Measurements from ENCODE around the gene PTAFR.

PTAFR gene

GRCh38 chr1:28194326-28195035, 18.0 kb upstream of the PTAFR start:
- no peaks in the 10 kb centered on the region for H3K9me3 ChIP-seq (ENCODE audit: control insufficient read depth, insufficient read depth, low read depth, low read length)
- no peak overlapping the region for H3K9ac ChIP-seq (ENCODE audit: low read length)
- H3K36me3 ChIP-seq (ENCODE audit: control insufficient read depth, insufficient read depth, low read length): peaks cover 16% of the 10 kb centered on the region
- H3K4me3 ChIP-seq (ENCODE audit: low read depth, low read length): no peak overlapping the region
- no peak overlapping the region for H3K27ac ChIP-seq (ENCODE audit: low read depth, low read length)
- H3K4me1 ChIP-seq (ENCODE audit: control insufficient read depth, insufficient read depth, low read length): peaks cover 46% of the 10 kb centered on the region
- H3K27me3 ChIP-seq (ENCODE audit: control insufficient read depth, insufficient read depth, low read length): no peaks in the 10 kb centered on the region

DNA sequence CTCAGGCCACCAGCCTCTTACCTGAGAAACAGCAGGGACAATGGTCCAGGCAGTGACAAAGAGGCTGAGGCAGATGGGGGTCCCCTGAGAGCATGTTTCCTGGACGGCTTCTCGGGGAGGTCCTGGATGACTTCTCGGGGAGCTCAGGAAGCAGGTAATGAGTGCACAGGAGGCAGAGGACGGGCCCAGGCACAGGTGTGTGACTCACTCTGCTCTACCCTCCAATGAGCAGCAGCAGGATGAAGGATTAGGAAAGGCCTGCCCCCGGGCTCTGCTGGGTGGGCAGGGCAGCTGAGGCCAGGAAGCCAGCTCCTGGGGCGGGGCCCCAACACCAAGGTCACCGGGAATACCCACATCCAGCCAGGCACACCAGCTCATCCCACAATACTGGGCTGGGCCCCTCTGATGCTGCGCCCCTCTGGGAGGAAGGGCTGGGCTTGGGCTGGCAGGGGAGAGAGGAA, 17.2 kb upstream of the PTAFR start:
- H3K4me1 ChIP-seq (ENCODE audit: control insufficient read depth, insufficient read depth, low read length): peaks cover 46% of the 10 kb centered on the region
- no peaks in the 10 kb centered on the region for H3K9me3 ChIP-seq (ENCODE audit: control insufficient read depth, insufficient read depth, low read depth, low read length)
- H3K4me3 ChIP-seq (ENCODE audit: low read depth, low read length): peak overlapping the region; percentile 22; the same call in 1 of the 2 replicates
- no peak overlapping the region for H3K27ac ChIP-seq (ENCODE audit: low read depth, low read length)
- H3K27me3 ChIP-seq (ENCODE audit: control insufficient read depth, insufficient read depth, low read length): no peaks in the 10 kb centered on the region
- H3K36me3 ChIP-seq (ENCODE audit: control insufficient read depth, insufficient read depth, low read length): peaks cover 8% of the 10 kb centered on the region
- no peak overlapping the region for H3K9ac ChIP-seq (ENCODE audit: low read length)

DNA sequence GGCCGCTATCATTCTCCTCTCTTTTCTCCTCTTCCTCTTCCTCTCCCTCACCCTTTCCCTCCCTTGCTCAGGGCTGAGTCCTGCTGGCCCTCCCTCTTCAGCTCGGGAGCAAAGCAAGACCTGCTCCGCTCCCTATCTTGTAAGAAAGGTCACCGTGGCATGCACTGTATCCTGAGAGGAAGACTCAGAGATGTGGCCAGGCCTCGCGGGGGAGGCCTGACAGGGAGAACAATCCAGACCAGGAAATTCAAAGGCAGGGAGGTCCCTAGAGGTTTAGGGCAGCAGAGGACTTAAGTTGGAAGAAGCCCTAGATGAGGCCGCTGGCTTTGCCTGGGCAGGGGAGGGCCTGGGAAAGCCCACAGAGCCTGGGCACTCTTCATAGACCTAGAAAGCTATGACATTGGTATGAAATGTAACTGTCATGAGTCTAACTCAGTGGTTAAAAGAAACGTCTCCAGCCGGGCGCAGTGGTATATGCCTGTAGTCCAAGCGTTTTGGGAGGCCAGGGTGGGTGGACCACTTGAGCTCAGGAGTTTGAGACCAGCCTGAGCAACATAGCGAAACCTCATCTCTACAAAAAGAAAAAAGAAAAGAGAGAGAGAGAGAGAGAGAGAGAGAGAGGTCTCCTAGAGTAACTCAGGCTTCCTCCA, 14.6 kb upstream of the PTAFR start:
- Histone ChIP-seq H3K36me3 (ENCODE audit: control insufficient read depth, insufficient read depth, low read length) (no peaks in the 10 kb centered on the region), H3K4me1 (ENCODE audit: control insufficient read depth, insufficient read depth, low read length) (peaks cover 27% of the 10 kb centered on the region), H3K27ac (ENCODE audit: low read depth, low read length) (no peak overlapping the region), H3K27me3 (ENCODE audit: control insufficient read depth, insufficient read depth, low read length) (no peaks in the 10 kb centered on the region), H3K4me3 (ENCODE audit: low read depth, low read length) (no peak overlapping the region), H3K9me3 (ENCODE audit: control insufficient read depth, insufficient read depth, low read depth, low read length) (no peaks in the 10 kb centered on the region), H3K9ac (ENCODE audit: low read length) (no peak overlapping the region)

DNA sequence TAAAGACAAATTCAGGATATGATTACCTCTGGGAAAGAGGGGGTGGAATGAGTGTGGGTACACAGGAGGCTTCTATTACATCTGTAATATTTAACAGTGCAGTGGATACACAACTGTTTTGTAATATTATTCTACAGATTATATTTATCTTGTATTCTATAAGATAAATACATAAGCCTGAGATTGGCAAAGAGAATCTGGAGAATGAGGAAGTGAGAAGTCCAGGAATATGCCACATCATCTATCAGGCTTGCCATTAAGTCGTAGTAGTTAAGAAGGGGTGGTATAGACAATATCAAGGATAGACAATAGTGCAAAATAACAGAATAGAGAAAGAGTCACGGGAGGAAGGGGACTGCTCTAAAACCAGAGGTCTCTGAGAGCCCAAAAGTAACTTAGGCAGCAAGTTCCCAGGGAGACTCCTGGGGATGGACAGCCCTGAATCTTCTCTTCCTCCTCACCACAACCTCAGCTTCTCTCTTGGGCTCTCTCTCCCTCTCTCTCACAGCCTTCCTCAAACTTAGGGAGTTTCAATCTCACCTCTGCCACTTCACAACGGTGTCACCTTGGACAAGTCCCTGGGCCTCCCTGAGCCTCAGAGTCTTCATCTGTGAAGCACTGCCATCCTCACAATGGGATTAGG, 14.0 kb upstream of the PTAFR start:
- H3K9me3 ChIP-seq (ENCODE audit: control insufficient read depth, insufficient read depth, low read depth, low read length): no peaks in the 10 kb centered on the region
- peaks cover 21% of the 10 kb centered on the region for H3K4me1 ChIP-seq (ENCODE audit: control insufficient read depth, insufficient read depth, low read length)
- no peaks in the 10 kb centered on the region for H3K27me3 ChIP-seq (ENCODE audit: control insufficient read depth, insufficient read depth, low read length)
- no peaks in the 10 kb centered on the region for H3K36me3 ChIP-seq (ENCODE audit: control insufficient read depth, insufficient read depth, low read length)
- no peak overlapping the region for H3K27ac ChIP-seq (ENCODE audit: low read depth, low read length)
- no peak overlapping the region for H3K4me3 ChIP-seq (ENCODE audit: low read depth, low read length)
- H3K9ac ChIP-seq (ENCODE audit: low read length): no peak overlapping the region

GRCh38 chr1:28185071-28185470, 8.6 kb upstream of the PTAFR start:
- Histone ChIP-seq H3K4me3 (ENCODE audit: low read depth, low read length) (no peak overlapping the region), H3K36me3 (ENCODE audit: control insufficient read depth, insufficient read depth, low read length) (no peaks in the 10 kb centered on the region), H3K9me3 (ENCODE audit: control insufficient read depth, insufficient read depth, low read depth, low read length) (no peaks in the 10 kb centered on the region), H3K27ac (ENCODE audit: low read depth, low read length) (no peak overlapping the region), H3K4me1 (ENCODE audit: control insufficient read depth, insufficient read depth, low read length) (no peaks in the 10 kb centered on the region), H3K27me3 (ENCODE audit: control insufficient read depth, insufficient read depth, low read length) (no peaks in the 10 kb centered on the region), H3K9ac (ENCODE audit: low read length) (no peak overlapping the region)

DNA sequence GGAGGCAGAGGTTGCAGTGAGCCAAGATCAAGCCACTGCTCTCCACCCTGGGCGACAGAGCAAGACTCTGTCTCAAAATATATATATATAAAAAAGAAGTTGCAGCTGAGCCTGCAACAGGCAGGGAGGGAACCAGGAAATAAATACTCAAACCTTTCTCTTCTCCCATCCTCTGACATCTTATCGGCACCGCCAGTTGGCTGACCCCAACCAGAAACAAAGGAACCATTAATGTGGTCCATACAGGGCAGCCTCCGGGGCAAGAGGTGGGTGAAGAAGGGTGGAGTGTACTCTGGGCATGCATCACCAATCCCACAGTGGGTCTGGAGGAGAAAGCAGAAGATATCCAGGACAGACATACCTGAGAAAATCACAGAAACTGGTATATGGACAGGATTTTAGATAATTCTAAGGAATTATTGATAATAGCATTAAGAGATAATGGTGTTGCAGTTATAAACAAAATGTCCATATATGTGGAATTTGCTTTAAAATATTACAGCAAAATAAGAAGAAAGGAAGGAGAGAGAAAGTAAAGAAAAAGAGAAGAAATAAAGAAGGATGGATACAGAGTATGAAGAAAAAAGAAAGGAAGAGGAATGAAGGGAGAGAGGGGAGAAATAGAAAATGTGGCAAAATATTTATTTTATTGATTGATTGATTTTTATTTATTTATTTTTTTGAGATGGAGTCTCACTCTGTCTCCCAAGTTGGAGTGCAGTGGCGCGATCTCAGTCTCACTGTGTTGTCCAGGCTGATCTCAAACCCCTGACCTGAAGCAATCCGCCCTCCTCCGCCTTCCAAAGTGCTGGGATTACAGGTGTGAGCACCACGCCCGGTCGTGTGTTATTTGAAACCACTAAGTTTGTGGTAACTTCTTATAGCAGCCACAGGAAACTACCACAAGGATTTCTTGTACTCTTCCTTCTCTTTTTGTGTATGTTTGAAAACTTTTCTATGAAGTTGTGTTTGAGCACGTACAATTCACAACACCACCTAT, 4.1 kb upstream of the PTAFR start:
- Histone ChIP-seq H3K9ac (ENCODE audit: low read length) (no peak overlapping the region), H3K27ac (ENCODE audit: low read depth, low read length) (no peak overlapping the region), H3K27me3 (ENCODE audit: control insufficient read depth, insufficient read depth, low read length) (no peaks in the 10 kb centered on the region), H3K4me3 (ENCODE audit: low read depth, low read length) (no peak overlapping the region), H3K4me1 (ENCODE audit: control insufficient read depth, insufficient read depth, low read length) (peaks cover 9% of the 10 kb centered on the region), H3K36me3 (ENCODE audit: control insufficient read depth, insufficient read depth, low read length) (no peaks in the 10 kb centered on the region), H3K9me3 (ENCODE audit: control insufficient read depth, insufficient read depth, low read depth, low read length) (no peaks in the 10 kb centered on the region)

DNA sequence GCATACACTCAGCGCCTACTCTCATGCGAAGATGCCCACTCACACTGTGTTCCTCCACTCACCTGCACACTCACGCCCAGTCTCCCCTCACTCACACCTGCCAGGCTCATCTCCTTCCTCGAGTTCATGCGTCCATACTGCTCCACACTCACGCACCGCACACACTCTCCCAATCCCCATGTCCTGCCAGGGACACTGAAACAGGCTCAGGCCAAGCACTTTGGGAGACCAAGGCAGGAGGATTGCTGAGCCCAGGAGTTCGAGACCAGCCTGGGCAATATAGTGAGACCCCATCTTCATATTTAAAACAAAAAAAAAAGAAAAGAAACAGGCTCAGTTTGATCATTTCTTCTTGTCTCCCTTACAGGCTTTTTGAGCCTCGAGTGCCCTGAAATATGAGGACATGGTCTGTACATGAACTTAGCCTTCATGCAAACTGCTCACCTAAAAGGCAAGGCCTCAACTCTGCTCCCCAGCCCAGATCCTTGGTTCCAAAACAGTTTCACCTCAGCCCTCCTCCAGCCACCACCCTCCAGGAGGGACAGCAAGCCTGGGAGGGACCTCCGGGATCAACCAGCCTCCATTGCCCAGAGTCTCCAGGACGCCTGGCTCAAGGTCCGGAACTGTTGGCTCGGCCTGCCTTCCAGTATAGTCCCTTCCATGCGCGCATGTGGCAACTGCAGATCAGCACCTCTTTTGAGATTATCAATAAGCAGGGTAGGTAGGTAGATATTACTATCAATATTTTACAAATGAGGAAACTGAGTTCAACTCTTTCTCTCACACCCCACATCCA, 2.4 kb upstream of the PTAFR start:
- Histone ChIP-seq H3K4me1 (ENCODE audit: control insufficient read depth, insufficient read depth, low read length) (peaks cover 11% of the 10 kb centered on the region), H3K36me3 (ENCODE audit: control insufficient read depth, insufficient read depth, low read length) (no peaks in the 10 kb centered on the region), H3K9me3 (ENCODE audit: control insufficient read depth, insufficient read depth, low read depth, low read length) (no peaks in the 10 kb centered on the region)

GRCh38 chr1:28175955-28176485, 470 bp downstream of the PTAFR start:
- H3K27ac ChIP-seq (ENCODE audit: low read depth, low read length): no peak overlapping the region
- H3K36me3 ChIP-seq (ENCODE audit: control insufficient read depth, insufficient read depth, low read length): no peaks in the 10 kb centered on the region
- no peak overlapping the region for H3K4me3 ChIP-seq (ENCODE audit: low read depth, low read length)
- no peaks in the 10 kb centered on the region for H3K27me3 ChIP-seq (ENCODE audit: control insufficient read depth, insufficient read depth, low read length)
- H3K9ac ChIP-seq (ENCODE audit: low read length): no peak overlapping the region
- H3K9me3 ChIP-seq (ENCODE audit: control insufficient read depth, insufficient read depth, low read depth, low read length): no peaks in the 10 kb centered on the region
- H3K4me1 ChIP-seq (ENCODE audit: control insufficient read depth, insufficient read depth, low read length): peaks cover 26% of the 10 kb centered on the region

More for the DNA sequence above, 2.4 kb upstream of the PTAFR start:
- no peak overlapping the region for H3K4me3 ChIP-seq (ENCODE audit: low read depth, low read length)
- no peak overlapping the region for H3K9ac ChIP-seq (ENCODE audit: low read length)
- H3K27me3 ChIP-seq (ENCODE audit: control insufficient read depth, insufficient read depth, low read length): no peaks in the 10 kb centered on the region
- no peak overlapping the region for H3K27ac ChIP-seq (ENCODE audit: low read depth, low read length)

GRCh38 chr1:28173980-28174297, 2.6 kb downstream of the PTAFR start:
- no peak overlapping the region for H3K27ac ChIP-seq (ENCODE audit: low read depth, low read length)
- peaks cover 26% of the 10 kb centered on the region for H3K4me1 ChIP-seq (ENCODE audit: control insufficient read depth, insufficient read depth, low read length)
- no peak overlapping the region for H3K9ac ChIP-seq (ENCODE audit: low read length)
- H3K4me3 ChIP-seq (ENCODE audit: low read depth, low read length): no peak overlapping the region
- no peaks in the 10 kb centered on the region for H3K36me3 ChIP-seq (ENCODE audit: control insufficient read depth, insufficient read depth, low read length)
- no peaks in the 10 kb centered on the region for H3K9me3 ChIP-seq (ENCODE audit: control insufficient read depth, insufficient read depth, low read depth, low read length)
- H3K27me3 ChIP-seq (ENCODE audit: control insufficient read depth, insufficient read depth, low read length): no peaks in the 10 kb centered on the region
